GM19452 (cell line): ENCODE measurements around the gene PRTFDC1.
"Not testable (repeated sequence)": the region's sequence is repeated elsewhere in the genome, so short reads cannot be mapped to it uniquely, and the experiment has no call there.

ENCODE experiments used
- ATAC-seq: cut with Tn5 transposase; IDR thresholded peaks from one replicate; pipeline ENCODE4 v1.9.1; 2021; ENCODE audit not compliant: unreplicated experiment

Gene PRTFDC1

DNA sequence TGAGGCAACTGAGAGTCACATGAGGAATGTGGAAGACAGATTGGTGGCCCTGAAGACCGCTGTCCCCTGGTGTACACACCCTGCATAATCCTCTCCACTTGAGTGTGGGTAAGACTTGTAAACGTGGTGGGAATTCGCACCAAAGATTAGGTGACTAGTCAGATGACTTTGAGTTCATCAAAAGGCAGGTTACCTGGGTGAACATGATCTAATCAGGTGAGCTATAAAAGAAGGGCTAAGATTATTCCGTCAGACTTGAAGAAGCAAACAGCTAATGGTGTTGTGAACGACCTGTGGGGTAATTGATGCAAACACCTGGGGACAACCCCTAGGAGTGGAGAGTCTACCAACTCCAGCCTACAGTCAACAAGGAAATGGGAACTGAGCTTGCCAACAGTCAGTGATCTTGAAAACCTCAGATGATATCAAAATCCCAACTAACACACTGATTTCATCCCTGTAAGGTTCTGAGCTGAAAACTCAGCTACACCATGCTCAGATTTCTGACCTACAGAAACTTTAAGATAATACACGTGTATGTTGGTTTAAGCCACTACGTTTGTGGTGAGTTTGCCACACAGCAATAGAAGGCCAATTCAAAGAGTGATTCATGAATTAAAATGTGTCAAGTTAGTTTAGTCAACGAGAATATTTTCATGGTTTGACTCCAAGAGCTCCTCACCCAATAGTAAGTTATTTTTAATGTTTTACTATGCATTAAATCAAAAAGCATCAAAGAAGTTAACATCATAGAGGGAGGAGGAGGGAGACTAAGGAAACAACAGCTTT lies 16.7 kb downstream of the PRTFDC1 start:
- ATAC-seq: no peak

DNA sequence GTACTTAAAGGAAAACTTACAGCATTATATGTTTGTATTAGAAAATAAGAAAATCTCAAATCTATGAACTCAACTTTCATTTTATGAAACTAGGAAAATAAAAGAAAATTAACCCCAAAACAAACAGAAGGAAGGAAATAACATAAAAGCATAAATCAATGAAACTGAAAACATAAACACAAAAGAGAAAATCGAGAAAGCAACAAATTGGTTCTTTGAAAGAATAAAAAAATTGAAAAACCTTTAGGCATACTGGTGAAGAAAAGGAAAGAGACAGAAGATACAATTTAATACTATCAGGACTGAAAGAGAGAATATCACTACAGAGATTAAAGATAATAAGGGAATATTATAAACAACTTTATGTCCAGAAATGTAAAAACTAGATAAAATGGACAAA lies 21.2 kb downstream of the PRTFDC1 start:
- ATAC-seq: no peak

- no peak for ATAC-seq
These were observed 22.0 kb downstream of the PRTFDC1 start for GRCh38 chr10:24930427-24930826.

- no peak for ATAC-seq
These were observed 22.5 kb downstream of the PRTFDC1 start for GRCh38 chr10:24929904-24930303.

GRCh38 chr10:24929056-24929544 lies 23.3 kb downstream of the PRTFDC1 start:
- no peak for ATAC-seq

DNA sequence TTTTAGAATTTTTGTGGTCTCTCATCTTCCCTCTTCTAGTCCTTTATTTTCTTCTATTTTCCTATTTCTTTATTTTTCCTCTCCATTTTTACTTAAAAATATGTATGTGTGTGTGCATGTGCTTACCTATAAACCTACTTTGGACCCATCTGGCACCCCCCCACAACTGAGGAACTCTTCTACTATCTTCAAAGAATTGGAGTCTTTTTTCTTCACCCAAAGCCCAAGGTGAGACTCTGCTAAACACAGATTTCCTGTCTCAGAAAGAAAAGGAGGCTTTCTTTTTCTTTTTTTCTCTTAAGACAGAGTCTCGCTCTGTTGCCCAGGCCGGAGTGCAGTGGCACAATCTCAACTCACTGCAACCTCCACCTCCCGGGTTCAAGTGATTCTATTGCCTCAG lies 24.2 kb downstream of the PRTFDC1 start:
- no peak for ATAC-seq

GRCh38 chr10:24926557-24926956 lies 25.8 kb downstream of the PRTFDC1 start:
- no peak for ATAC-seq

DNA sequence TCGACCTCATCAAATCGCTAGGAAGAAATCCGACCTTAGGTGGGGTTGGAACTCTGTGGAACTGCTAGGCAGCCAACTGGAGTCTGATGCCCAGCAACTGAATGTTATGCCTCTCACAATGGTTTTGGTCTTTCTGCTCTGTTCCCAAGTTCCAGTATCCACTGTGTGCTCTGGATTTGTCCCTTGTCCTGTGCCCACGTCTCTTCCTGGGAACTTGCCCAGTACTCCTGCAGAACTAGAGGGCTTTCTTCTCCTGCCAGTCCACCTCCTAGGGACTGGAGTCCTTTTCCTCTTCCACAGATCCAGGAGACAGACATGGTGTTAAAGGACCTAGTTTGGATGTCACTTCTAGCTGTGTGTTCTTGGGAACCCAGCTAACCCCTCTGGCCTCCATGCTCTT lies 26.6 kb downstream of the PRTFDC1 start:
- ATAC-seq: no peak

- not testable (repeated sequence) for ATAC-seq
These were observed 27.9 kb downstream of the PRTFDC1 start for GRCh38 chr10:24924483-24924882.

DNA sequence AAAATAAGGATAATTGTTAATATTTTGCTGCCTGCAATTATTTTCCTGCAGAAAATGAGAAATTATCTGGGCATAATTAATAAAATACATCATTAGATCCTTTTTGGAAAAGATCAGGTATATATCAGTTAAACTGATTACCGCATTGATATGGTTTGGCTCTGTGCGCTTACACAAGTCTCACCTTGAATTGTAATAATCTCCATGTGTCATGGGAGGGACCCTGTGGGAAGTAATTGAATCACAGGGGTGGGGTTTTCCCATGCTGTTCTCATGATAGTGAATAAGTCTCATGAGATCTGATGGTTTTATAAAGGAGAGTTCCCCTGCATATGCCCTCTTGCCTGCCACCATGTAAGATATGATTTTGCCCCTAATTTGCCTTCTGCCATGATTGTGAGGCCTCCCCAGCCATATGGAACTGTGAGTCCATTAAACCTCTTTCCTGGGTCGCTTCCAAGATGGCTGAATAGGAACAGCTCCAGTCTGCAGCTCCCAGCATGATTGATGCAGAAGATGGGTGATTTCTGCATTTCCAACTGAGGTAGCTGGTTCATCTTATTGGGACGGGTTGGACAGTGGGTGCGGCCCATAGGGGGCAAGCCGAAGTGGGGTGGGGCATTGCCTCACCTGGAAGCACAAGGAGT lies 30.1 kb downstream of the PRTFDC1 start:
- not testable (repeated sequence) for ATAC-seq

GRCh38 chr10:24920907-24921881 lies 31.2 kb downstream of the PRTFDC1 start:
- peak; percentile 82 for ATAC-seq

- ATAC-seq: not testable (repeated sequence)
These were observed 32.2 kb downstream of the PRTFDC1 start for GRCh38 chr10:24920192-24920591.

GRCh38 chr10:24919629-24920028 lies 32.8 kb downstream of the PRTFDC1 start:
- ATAC-seq: not testable (repeated sequence)

GRCh38 chr10:24917979-24918378 lies 34.4 kb downstream of the PRTFDC1 start:
- ATAC-seq: no peak

DNA sequence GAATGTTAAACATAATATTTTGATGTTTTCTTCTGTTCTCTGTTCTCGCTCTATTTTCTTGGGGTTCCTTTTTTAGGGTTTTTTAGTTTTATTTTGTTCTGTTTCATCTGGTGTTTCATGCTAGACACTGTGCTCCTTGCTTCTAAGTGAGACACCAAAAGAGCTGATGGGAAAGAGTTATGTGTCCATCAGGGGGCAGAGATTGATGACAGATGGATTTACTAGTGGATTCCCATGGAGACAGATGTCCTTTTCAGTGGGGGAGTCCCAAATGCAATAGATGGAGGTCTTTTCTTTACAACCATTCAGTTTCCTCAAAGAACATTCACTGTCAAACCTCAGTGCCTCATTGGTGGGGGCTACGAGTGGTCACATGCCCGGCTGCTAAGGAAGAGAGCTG lies 34.9 kb downstream of the PRTFDC1 start:
- no peak for ATAC-seq

GRCh38 chr10:24916365-24916764 lies 36.0 kb downstream of the PRTFDC1 start:
- no peak for ATAC-seq

GRCh38 chr10:24915304-24915703 lies 37.1 kb downstream of the PRTFDC1 start:
- ATAC-seq: no peak

DNA sequence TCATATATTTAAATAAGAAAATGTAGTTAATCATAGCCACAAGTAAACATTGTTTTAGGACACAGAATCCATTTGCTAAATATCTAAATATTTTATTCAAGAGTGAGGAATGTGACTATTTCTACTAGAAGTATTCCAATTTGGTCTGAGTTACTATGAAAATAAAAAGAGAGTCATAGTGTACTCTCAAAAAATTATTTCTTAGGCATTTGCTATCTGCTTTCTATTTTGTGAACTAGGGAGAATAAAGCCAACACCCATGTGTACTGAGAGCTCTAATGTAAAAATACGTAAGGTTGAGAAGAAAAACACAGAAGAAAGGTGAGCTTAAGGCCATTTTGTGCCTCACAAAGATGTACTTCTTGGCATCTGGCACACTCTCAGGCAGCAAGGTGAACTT lies 38.3 kb downstream of the PRTFDC1 start:
- no peak for ATAC-seq

DNA sequence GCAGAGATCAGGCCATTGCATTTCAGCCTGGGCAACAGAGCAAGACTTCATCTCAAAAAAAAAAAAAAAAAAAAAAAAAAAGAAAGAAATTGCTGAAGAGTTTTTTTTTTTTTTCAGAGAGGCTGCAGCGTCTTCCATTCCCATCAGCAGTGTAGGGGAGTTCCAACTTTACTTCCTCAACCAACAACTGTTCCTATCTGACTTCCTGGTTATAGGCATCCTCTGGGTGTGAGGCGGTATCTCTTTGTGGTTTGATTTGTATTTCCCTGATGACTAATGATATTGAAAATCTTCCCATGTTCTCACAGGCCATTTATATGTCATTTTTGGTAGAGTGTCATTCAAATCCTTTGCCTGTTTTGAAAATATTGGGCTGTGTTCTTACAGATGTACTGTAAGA lies 40.2 kb downstream of the PRTFDC1 start:
- ATAC-seq: no peak

GRCh38 chr10:24911029-24911428 lies 41.4 kb downstream of the PRTFDC1 start:
- no peak for ATAC-seq

GRCh38 chr10:24910574-24910973 lies 41.8 kb downstream of the PRTFDC1 start:
- no peak for ATAC-seq
